Stimulated activated CD8-positive, alpha-beta memory T cell treated with anti-CD3 and anti-CD28 coated beads, Interleukin-7, amount 100 ng/mL, for 24 hours (primary cell): Measurements from ENCODE around the gene RIPK4.
"Not testable (repeated sequence)": the region's sequence is repeated elsewhere in the genome, so short reads cannot be mapped to it uniquely, and the experiment has no call there.

Experiments used
- DNase-seq: peaks from one replicate; pipeline ENCODE4 v3.0.0-alpha.2; 2020; ENCODE audit warnings: low read depth

RIPK4 gene

DNA sequence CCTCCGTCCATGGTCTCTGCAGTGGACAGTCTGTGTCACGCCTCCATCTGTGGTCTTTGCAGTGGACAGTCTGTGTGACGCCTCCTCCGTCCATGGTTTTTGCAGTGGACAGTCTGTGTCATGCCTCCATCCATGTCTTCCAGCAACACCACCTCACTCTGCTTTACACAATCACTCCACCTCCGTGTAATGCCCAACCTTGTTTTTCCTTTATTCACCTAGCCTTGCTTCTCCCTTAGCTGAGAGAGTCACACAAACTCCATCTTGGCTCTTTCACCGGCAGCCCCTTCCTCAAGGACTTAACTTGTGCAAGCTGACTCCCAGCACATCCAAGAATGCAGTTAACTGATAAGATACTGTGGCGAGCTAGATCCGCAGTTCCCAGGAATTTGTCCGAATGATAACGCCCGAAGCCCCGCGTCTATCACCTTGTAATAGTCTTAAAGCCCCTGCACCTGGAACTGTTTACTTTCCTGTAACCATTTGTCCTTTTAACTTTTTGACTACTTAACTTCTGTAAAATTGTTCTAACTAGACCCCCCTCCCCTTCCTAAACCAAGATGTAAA, 52.5 kb downstream of the RIPK4 start:
- not testable (repeated sequence) for DNase-seq

GRCh38 chr21:41713495-41714281, 53.2 kb downstream of the RIPK4 start:
- no peak for DNase-seq

GRCh38 chr21:41712730-41713129, 54.1 kb downstream of the RIPK4 start:
- DNase-seq = no peak

DNA sequence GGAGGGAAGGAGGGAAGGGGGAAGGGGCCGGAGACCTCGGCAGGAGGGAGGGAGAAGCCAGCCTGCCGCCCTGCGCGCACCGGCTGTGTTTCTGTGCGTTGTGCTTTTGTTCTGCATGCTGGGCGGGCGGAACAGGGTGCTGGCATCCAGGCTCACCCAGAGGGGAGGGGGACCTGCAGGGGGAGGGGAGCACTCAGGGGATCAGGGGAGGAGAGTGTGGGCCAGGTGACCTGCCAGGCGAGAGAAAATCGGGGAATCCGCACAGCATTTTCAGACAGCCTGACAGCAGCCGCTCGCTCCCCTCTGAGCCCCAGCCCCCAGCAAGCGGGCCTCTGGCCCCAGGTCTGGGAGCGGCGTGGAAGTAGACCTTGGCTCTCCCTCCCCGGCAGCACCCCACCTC, 54.7 kb downstream of the RIPK4 start:
- DNase-seq = no peak

DNA sequence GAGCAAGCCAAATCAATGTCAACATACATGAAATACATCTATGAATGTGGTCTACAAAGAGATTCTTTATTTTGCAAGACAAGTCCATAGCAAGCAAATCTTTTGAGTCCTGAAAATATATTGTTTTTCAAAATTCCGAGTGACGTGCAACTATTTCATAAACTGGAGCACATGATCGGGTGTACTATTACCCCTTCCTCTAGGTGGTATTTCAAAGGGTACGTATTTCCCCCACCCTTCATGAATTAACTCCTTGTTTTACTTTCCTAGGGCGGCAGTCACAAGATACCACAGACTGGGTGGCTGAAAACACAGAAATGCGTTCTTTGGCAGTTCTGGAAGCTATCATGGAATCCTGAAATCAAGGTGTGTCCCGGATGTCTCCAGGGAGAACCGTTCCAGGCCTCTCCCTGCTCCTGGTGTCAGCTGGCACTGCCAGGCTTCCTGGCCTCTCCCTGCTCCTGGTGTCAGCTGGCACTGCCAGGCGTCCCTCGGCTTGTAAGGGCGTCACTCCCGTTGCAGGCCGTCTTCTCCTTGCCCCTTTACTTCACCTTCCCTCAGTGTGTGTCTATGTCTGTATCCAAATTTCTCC, 55.3 kb downstream of the RIPK4 start:
- DNase-seq = no peak

DNA sequence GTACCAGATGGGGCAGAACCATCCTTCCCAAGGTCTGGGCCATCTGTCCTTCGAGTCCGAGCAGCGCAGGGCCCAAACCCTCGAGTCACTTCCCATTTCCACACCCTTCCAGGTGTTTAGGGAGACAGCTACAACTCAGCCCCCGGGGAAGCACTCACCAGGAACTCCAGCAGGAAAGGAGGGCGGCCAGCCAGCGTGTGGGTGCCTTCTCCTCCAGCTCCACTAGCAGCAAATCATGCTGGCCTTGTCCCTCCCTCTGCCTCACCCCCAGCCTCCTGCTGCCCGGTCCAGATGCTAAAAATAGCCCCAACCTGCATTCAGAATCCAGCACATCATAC, 56.1 kb downstream of the RIPK4 start:
- no peak for DNase-seq

- DNase-seq = no peak
Measured at GRCh38 chr21:41709965-41710822, 56.7 kb downstream of the RIPK4 start.

DNA sequence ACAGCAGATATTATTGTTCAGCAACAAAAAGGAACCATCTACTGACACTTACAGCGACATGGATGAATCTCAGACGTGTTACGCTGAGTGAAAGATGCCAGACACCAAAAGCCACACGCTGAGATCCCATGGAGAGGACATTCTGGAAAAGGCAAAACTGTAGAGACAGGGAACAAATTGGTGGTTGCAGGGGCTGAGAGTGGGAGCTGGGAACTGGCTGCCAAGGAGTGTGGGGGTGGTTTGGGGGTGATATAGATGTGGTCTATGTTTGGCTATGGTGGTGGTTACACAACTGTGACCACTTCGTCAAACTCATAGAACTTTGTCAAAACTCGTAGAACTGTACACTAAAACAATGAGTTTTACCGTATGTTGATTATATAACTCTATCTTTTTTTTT, 57.7 kb downstream of the RIPK4 start:
- no peak for DNase-seq

DNA sequence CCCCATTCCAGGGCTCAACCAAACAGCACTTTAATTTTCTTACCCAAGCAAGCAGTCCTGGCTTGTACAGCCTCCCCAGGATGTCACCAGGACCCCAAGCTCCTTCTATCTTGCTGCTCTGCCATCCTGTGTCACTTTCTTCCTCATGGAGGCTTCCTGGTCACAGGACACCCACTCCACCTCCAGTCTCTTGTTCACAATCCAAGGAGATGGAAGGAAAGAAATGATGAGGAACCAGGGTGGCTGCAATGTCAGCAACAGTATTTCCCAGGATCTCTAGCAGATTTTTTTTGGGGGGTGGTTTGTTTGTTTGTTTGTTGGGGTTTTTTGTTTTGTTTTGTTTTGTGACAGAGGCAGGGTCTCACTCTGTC, 58.9 kb downstream of the RIPK4 start:
- DNase-seq = no peak

DNA sequence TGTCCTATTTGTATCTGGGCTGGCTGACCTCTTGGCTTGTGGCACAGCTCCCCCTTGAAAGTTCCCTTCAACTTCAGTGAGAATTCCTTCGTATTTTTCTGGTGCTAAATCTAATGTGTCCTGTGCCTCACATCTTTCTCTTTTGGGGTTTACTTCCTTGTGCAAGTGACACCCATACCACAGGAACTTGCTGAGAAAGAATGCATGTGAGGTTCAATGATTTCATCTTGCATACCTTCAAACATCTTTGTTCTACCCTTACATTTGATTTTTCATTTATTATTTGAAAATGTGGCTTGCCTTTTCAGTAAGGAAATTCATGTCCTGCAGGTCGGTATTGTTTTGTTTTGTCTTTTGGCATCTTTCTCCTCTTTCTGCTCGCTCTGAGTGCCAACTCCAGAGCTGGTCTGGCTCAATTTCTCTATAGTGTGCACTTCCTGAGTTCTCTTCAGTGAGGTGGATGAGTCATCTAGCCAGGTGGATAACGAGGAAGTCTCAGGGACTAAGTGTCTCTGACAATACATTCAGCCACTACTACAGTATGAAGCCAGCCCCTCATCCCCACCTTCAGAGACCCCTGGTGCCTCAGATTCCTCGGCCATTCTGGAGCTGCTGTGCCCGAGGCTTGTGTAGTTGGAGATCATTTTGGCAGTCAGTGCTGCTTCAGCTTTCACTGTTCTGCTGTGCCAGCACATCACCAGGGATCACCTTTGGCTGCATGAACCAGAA, 59.5 kb downstream of the RIPK4 start:
- no peak for DNase-seq

DNA sequence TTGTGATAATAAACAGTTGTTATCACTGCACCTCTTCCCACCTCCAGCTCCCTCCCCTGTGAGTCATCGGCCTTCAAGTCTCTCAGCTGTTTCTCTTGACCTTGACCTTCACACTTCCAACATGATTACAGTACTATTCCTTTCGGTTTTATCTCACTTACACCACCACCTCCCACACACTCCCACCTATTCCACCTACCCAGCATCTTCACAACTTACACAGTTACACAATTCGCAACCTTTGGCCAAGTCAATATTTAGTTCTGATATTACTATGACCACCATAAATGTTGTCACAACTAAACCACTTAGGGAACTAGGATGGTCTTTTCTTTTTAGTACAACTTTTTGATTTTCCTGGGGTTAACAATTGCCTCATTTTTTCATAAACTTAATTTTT, 60.2 kb downstream of the RIPK4 start:
- DNase-seq = no peak

- DNase-seq = no peak
Measured at GRCh38 chr21:41706263-41706639, 60.6 kb downstream of the RIPK4 start.

- DNase-seq = no peak
Measured at GRCh38 chr21:41705546-41706262, 61.1 kb downstream of the RIPK4 start.

- DNase-seq = no peak
Measured at GRCh38 chr21:41703857-41704501, 62.9 kb downstream of the RIPK4 start.

- DNase-seq = no peak
Measured at GRCh38 chr21:41701749-41702148, 65.1 kb downstream of the RIPK4 start.

DNA sequence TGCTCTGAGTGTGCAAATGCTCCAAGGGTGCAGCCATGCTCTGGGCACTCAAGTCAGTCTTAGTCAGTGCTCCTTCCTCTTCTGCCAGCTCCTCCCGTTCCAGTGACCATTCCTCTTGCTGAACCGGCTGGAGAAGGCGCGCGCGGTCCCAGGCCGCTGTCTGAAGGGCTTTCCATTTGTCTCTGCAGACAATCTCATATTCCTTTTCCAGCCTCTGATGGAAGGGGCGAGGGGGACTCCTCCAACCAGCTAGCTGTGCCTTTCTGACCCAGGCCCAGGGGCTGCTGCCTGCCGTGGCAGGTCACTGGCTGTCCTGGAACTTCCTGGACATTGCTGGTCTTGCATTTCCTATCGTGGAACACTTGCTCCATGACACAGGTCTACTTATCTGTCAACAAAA, 67.5 kb downstream of the RIPK4 start:
- DNase-seq = no peak

DNA sequence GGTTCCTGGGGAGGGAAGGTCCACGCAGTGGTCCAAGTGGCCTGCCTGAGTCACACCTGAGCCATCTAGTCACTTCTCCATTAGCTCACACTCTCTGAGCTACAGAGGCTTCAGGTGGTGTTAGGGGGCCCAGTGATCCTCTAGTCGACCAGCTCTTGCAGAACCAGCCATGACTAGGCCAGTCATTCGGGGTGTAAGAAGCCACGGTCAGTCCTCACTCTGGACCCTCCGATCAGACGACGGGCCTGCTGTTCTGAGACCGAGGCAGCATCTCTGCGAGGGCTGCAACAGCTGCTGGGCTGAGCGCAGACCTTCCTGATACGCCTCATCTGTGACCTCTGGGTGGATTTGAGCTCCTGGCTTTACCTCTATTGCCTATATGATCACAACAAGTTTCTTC, 68.8 kb downstream of the RIPK4 start:
- DNase-seq = no peak

DNA sequence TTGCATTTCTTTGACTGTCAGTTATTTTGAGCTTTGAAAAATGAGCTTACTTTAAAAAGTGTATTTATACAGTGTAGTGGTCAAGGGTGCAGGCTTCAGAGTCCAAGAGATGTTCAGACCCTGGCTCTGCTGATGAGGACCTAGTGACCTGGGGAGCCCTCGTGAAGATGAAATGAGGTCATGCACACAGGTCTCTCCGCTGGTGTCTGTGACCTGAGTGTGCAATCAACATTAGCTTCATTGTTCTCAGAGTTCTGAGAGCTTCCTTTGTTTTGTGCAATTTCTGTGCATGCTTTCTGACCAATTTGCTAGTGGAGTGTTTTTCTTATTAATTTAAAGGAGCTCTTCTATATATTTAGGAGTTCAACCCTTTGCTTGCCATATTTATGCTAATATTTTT, 71.3 kb downstream of the RIPK4 start:
- no peak for DNase-seq

GRCh38 chr21:41694042-41694441, 72.8 kb downstream of the RIPK4 start:
- not testable (repeated sequence) for DNase-seq

GRCh38 chr21:41692185-41692565, 74.7 kb downstream of the RIPK4 start:
- DNase-seq = no peak
